Esophagus mucosa (tissue), 1 donor: Measurements from ENCODE around the gene KBTBD4. TPM values are rescaled to one million over a fixed set of nuclear protein-coding genes. Genes with fewer than 3 reads are reported as not detected.
"Not testable (repeated sequence)": the region's sequence is repeated elsewhere in the genome, so short reads cannot be mapped to it uniquely, and the experiment has no call there.

ENCODE experiments used
- ATAC-seq: fragments of 200-7000 bp; cut with Tn5 transposase; one replicate; pipeline ENCODE4 v1.9.1; 2020
- total RNA-seq: library from RNA; stranded (reverse); gene quantifications from one replicate; pipeline ENCODE4 v1.2.4, GENCODE V29; 2023
- donor health status: DM: yes; HTN: yes; CAD: no.

Gene KBTBD4
- total RNA-seq, 1 donor from 2014 or later: 8.0 TPM

- no peak for ATAC-seq
These were observed 20.1 kb downstream of the KBTBD4 start for GRCh38 chr11:47558695-47559094.

- ATAC-seq: not testable (repeated sequence)
These were observed 21.8 kb downstream of the KBTBD4 start for GRCh38 chr11:47557004-47557403.

GRCh38 chr11:47553406-47553743 lies 25.4 kb downstream of the KBTBD4 start:
- no peak for ATAC-seq

- peak; percentile 98 for ATAC-seq
These were observed 26.0 kb downstream of the KBTBD4 start, which contains the start of gene CELF1 for GRCh38 chr11:47552566-47553405. CELF1 (minus strand) TSS chr11:47553132; CDS start chr11:47499523, 53,609 bp downstream.

DNA sequence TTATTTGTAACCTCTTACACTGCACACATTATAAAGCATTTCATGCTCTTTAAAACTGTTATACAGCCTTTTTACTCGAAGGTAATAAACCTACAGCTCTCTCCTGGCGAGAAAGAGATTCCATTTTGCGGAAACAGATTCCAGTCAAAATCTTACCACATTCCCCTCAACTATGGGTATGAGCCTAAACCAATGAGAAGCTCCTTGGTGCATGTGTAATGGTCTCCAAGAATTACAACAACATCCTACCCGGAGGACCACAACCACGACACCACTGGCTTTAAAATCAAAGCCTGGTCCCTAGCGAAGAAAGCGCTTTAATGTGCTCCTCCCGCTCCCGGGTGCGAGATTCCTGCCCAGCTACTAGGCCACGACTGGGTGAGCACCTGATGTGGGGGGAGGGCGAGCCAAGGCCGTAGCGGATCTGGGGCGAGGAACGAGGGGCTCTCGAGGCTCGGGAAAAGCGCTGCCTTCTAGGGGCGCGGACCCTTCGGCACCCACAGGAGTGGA lies 26.7 kb downstream of the KBTBD4 start:
- ATAC-seq: peak; percentile 31

DNA sequence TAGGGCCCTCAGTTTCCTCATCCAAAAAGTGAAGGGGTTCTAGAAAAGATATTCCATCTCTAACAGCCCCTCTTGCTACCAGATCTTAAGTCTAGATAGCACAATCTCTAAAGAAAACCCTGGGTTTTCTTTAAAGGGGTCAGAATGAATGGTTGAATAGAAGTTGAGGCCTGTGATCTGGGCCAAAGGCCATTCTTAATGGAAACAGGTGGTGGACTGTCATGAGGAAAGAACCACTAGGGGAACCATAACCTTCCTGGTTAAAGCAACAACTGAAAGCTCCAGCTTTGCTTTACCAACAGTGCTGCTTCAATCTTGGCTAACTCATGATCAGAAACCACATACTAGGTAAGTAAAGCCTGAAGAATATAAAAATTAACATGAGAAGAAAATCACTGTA lies 27.7 kb downstream of the KBTBD4 start:
- ATAC-seq: no peak

DNA sequence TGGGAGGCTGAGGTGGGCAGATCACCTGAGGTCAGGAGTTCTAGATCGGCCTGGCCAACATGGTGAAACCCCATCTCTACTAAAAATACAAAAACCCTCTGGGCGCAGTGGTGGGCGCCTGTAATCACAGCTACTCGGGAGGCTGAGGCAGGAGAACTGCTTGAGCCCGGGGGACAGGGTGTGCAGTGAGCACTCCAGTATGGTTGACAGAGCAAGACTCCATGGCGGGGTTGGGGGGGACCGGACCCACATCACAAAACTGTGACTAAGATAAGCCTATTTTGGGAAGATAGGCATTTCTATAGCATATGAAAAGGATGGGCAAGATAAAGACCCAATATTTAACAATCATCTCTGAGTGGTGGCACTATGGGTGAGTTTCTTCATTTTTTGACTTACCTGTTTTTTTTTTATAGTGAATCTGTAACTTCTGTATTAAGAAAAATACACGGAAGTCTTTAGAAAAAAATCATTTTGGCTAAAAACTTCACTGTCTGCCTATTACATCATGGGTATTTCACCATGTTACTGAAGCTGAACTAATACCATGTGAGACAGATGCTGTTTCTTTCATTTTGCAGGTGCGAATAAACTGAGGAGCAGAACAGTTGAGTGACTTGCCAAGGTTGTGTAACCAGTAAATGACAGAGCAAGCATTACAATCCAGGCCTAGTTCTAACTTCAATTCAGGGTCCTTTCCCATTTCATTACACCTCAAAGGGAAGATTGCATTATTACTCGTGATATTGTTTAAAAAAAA lies 28.3 kb downstream of the KBTBD4 start:
- ATAC-seq: no peak

DNA sequence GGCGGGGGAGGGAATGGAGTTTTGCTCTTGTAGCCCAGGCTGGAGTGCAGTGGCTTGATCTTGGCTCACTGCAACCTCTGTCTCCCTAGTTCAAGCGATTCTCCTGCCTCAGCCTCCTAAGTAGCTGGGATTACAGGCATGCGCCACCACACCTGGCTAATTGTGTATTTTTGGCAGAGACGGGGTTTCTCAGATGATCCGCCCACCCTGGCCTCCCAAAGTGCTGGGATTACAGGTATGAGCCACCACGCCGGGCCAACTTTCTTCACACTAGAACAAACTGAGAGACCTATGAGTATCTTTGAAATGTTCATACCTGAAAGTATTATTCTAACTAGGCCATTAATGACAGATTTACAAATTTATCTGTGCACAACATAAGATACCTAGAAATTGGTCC lies 32.5 kb downstream of the KBTBD4 start:
- not testable (repeated sequence) for ATAC-seq

DNA sequence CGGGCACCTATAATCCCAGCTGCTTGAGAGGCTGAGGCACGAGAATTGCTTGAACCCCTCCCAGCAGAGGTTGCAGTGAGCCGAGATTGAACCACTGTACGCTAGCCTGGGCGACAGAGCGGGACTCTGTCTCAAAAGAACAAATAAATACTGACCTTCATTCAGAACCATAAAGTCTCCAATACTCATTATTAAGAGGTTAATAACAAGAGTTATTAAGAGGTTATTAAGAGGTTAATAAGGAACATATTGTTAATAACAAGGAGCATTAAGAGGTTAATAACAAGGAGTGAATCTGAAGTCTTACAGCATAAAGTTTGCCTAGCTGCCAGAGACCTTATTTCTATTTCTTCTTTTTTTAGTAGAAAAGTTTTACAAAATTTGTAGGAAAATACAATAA lies 33.5 kb downstream of the KBTBD4 start:
- no peak for ATAC-seq

- no peak for ATAC-seq
These were observed 37.7 kb downstream of the KBTBD4 start for GRCh38 chr11:47541070-47541469.

DNA sequence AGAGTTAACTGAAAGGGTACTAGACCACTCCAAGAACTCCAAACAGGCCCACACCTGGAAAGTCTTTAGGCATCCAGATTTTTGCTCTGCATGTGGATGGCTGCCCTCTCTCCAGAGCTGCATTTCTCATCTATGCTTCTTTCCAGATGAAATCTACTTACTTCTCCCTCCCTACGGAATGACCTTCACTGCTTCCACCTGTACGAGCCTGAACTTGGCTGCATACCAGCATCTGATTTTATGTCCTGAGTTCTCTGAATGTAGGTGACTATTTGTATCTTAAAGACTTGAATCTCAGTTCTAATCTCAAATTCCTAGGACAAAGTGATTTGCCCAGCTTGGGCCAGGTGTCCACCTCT lies 39.1 kb downstream of the KBTBD4 start:
- peak; percentile 37 for ATAC-seq

- no peak for ATAC-seq
These were observed 39.8 kb downstream of the KBTBD4 start for GRCh38 chr11:47538741-47539565.

- no peak for ATAC-seq
These were observed 41.9 kb downstream of the KBTBD4 start for GRCh38 chr11:47536915-47537314.

DNA sequence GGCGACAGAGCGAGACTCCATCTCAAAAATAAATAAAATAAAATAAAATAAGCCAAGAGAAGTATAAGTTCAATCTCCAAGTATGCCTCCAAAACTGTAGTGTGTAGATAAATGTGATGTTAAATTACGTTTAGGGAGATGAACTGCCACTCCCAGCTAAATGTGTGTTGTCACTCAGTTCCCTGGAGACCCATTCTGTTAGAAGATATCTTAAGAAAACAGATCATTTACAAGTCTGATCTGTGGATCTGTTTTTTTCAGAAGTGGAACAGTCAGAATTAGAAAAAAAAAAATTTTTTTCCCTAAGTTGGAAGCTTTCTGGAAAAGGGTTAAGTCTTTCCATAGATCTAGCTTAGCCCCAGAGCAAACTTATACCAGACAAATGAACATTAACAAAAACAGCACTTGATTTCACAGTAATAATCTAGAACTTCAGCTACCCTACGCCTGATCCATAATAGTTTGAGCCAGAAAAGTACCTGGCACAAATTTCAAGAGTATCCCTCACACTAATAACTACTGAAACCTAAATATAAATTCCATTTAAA lies 44.0 kb downstream of the KBTBD4 start:
- ATAC-seq: no peak

DNA sequence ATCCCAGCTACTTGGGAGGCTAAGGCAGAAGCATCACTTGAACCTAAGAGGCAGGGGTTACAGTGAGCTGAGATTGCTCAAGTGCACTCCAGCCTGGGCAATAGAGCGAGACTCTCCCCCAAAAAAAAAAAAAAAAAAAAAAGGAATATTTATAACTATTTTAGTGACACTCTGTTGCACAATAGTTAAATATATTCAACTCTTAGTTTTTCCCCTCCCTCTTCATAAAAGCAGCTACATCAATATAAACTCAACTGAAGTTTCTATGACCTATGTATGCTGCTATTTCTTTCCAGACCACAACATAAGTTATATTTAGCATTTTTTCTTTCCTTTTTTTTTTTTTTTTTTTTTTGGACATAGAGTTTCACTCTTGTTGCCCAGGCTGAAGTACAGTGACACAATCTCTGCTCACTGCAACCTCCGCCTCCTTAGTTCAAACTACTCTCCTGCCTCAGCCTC lies 45.0 kb downstream of the KBTBD4 start:
- ATAC-seq: no peak

DNA sequence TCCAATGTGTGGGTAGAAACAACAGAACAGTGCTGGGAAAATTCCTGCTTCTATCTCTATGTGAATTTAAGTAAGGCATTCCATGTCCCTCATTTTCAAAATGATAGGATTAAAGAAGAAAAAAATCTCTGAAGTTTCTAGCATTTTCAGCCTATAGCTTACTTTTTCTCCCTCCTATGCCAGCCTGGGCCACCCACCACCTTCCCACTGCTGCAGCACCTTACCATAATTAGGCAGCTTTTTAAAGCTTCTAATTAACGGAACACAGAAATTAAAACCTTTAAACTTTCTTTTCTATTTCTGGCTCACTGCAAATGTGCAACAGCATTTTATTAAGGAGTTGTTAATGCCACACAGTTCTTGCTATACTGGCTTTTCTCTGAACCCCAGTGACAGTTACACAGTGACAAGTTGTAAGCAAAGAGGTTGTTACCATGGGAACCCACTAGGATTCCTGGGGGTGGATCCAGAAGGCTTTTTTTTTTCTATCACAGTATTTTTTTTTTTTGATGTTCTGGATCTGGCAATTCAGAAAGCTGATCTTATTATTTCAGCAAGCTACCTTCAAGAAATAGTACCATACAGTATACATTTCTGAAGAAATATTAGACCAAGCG lies 46.1 kb downstream of the KBTBD4 start:
- ATAC-seq: no peak

- ATAC-seq: no peak
These were observed 47.1 kb downstream of the KBTBD4 start for GRCh38 chr11:47531666-47532065.

GRCh38 chr11:47530721-47531120 lies 48.0 kb downstream of the KBTBD4 start:
- not testable (repeated sequence) for ATAC-seq

DNA sequence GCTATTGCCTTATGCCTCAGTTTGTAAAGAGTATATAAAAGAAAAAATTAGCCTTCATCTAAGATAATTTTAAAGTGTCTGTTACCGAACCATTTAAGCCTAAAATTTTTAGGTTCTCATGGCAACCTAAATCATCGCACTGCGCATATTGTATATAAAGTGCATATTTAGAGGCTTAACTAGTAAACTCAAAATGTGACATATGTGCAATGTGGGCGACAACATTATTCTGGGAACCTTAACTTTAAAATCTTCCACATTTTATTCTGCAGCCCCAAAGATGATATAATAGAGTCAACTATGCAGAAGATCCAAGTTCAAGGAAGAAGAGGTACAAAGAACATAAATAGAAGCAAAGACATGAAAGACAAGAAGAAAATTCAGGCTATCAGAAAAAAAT lies 48.8 kb downstream of the KBTBD4 start:
- ATAC-seq: no peak

GRCh38 chr11:47527186-47527585 lies 51.6 kb downstream of the KBTBD4 start:
- no peak for ATAC-seq

- not testable (repeated sequence) for ATAC-seq
These were observed 52.7 kb downstream of the KBTBD4 start for GRCh38 chr11:47526032-47526431.
